ENCODE measurements around the gene HLA-DQA1.
A peak's percentile ranks its signal among the peaks of the same experiment; 100 is the strongest.

Gene HLA-DQA1

DNA sequence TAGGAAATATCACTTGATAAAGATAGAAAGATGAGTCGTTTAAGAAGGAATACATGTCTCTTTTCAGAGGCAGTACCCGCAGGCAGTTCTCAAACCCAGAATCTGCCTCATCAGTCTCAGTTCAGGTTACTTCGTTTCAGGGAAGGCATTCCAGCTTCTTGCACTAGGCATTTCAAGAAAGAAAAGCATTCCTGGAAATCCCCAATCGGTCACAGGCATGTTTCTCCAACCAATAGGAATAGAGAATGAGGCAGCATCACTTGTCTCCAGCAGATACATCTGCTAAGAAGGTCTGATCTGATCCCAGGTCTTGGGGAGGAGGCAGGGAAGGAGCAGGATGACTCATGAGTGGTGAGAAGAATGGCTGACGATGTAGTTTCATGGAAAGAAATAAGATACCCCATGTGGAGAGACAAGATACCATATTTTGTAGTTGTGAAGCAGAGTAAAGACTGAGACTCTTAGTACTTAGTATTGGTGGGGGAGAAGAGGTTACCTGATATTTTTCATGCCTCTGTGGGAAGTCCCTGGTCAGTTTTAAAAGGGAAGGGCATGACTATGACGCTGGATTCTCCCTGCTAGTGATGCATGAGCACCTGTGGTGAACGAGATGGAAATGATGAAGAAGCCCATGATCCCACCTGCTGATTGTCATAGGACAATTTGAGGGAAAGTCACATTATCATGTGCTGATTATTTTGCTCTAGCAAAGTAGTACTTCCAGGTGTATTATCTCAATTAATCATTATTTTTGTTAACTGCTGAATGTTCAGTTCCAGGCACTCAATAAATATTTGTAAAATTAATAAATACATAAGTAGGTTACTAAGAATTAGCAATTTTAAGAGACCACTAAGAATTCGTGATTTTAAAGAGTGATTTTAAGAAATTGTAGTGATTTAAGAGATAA, 27.2 kb upstream of the HLA-DQA1 start:
- H3K4me3 ChIP-seq (ENCODE audit: low read length) = no peak overlapping the region
- no peak for TF ChIP-seq CTCF (IDR thresholded peaks at IDR 0.05; ENCODE audit: insufficient read depth, low read depth, low read length, missing control alignments)
- DNase-seq (ENCODE audit: low read depth) = peak; percentile 96

GRCh38 chr6:32610682-32611296, 26.4 kb upstream of the HLA-DQA1 start:
- TF ChIP-seq CTCF (IDR thresholded peaks at IDR 0.05; ENCODE audit: insufficient read depth, low read depth, low read length, missing control alignments) = no peak
- no peak for DNase-seq (ENCODE audit: low read depth)
- H3K4me3 ChIP-seq (ENCODE audit: low read length) = no peak overlapping the region

DNA sequence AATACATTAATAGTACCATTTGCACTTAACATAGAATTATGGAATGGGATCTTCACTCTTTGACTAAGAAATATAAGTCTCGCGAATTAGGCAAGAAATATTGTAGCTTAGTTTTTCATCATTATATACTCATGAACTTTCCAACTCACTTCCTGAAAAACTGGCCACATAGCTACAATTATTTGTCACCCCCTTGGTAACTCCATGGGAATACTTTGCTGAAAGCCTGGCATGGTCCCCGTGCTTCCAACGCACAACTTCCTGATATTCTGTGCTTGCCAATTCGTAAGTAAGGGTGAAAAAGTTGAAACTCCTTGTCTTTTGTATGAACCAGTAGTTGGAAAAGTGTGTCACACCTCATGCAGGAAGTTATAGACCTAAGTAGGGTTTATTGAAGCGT, 23.7 kb upstream of the HLA-DQA1 start:
- TF ChIP-seq CTCF (IDR thresholded peaks at IDR 0.05; ENCODE audit: insufficient read depth, low read depth, low read length, missing control alignments) = no peak
- DNase-seq (ENCODE audit: low read depth) = no peak
- H3K4me3 ChIP-seq (ENCODE audit: low read length) = no peak overlapping the region

DNA sequence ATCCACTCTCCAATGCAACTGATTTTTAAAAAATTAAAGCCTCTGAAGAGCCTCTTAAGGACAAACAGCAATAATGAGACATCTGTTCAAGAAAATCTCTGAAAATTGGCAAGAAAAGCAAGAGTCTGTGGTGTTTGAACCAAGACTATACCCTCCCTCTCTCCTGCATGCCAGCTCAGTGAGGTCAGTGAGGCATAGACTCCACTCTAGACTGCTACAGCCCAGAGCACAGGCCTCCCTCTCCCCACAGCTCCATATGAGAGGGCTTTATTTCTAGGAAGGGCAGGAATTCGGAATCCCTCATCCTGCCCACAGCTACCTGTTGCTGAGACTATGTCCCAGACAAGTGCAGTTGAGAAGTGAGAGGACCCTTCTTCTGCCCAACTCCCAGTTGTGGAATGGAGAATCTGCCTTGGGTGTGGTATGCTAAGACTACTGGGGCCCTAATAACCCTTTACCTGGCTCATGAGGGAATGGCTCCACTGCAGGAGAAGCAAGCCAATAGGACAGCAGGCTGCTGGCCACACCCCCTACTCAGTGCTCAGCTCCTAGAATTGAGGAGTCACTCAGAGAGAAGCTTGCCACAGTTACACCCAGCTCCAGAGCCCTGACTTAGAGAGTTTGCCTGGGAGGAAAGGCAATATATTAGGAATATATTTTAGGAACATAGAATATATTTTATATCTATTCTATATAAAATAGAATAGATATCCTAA, 22.7 kb upstream of the HLA-DQA1 start:
- no peak for TF ChIP-seq CTCF (IDR thresholded peaks at IDR 0.05; ENCODE audit: insufficient read depth, low read depth, low read length, missing control alignments)
- no peak for DNase-seq (ENCODE audit: low read depth)
- H3K4me3 ChIP-seq (ENCODE audit: low read length) = no peak overlapping the region

DNA sequence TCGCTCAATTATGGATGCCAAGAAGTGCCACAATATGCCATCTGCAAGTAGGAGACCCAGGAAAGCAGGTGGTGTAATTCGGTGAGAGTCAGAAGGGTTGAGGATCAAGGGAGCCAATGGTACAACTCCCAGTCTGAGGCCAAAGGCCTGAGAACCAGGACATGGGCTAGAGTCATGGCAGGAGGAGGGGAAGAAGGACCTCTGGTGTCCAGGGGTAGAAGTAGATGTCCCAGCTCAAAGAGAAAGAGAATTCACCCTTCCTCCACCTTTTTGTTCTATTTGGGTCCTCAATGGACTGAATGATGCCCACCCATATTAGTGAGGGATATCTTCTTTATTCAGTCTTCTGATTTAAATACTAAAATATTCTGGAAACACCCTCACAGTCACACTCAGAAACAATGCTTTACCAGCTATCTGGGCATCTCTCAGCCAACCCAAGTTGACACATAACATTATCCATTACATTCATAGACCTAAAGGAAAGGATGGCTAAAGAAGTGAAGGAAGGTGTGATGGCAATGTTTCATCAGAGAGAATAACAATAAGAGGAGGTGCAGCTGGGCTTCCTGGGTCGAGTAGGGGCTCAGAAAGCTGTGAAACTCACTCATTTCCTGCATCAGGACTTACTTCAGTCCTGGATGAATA, 21.2 kb upstream of the HLA-DQA1 start:
- H3K4me3 ChIP-seq (ENCODE audit: low read length) = no peak overlapping the region
- DNase-seq (ENCODE audit: low read depth) = no peak
- no peak for TF ChIP-seq CTCF (IDR thresholded peaks at IDR 0.05; ENCODE audit: insufficient read depth, low read depth, low read length, missing control alignments)

DNA sequence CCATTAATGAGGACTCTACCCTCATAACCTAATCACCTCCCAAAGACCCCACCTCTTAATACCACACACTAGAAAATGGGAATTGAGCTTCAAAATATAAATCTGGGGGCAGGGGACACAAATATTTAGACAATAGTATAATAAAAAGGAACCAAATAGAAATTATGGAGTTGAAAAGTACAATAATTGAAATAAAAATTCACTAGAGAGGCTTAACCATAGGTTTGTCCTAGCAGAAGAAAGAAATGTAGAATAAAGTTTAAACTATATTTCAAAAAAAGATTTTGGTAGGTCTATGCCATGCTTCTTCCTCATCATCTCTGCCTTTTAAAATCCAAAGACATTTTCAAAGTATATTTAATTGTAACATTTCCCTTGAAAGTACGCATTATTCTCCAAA, 19.5 kb upstream of the HLA-DQA1 start:
- no peak for TF ChIP-seq CTCF (IDR thresholded peaks at IDR 0.05; ENCODE audit: insufficient read depth, low read depth, low read length, missing control alignments)
- DNase-seq (ENCODE audit: low read depth) = no peak
- H3K4me3 ChIP-seq (ENCODE audit: low read length) = no peak overlapping the region

All from epithelial cell of esophagus (primary cell).